HG02763 (cell line): ENCODE data around the gene MYCBP2.
"Not testable (repeated sequence)": the region's sequence is repeated elsewhere in the genome, so short reads cannot be mapped to it uniquely, and the experiment has no call there.

Source experiments
- ATAC-seq: cut with Tn5 transposase; IDR thresholded peaks from one replicate; pipeline ENCODE4 v1.9.1; 2021; ENCODE audit warnings: mild to moderate bottlenecking, moderate library complexity; ENCODE audit not compliant: unreplicated experiment

MYCBP2 gene

DNA sequence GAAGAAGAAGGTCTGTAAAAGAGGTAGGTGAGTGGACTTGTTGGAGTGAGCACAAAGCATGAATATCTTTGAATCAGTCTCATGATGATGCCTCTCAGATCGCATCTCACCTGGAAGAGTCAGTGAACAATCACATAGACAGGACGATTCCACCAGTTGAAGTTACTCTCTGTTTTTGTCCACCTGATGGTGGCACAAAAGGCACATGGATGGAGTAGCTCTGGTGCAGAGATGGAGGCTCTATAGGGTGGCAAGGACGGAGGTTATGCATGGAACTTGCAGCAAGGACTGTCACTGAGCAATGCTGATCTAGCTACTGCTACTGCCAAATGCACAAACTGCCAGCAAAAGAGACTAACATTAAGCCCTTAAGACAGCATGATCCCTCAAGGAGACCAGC lies 10.3 kb upstream of the MYCBP2 start:
- no peak for ATAC-seq

DNA sequence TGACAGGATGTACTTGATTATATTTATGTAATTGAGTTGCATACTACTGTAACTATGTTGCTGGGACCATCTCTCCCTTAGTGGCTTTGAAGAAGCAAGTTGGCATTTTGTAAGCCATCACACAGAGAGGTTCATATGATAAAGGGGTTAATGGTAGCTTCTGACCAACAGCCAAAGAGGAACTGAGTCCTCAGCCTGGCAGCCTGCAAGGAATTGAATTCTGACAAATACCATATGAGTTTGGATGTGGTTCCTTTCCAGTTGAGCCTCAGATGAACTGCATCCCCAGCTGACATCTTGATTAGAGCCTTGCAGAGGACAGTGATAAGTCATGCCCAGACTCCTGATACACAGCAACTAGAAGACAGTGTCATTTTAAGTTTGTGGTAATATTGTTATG lies 8.6 kb upstream of the MYCBP2 start:
- ATAC-seq, result no peak

DNA sequence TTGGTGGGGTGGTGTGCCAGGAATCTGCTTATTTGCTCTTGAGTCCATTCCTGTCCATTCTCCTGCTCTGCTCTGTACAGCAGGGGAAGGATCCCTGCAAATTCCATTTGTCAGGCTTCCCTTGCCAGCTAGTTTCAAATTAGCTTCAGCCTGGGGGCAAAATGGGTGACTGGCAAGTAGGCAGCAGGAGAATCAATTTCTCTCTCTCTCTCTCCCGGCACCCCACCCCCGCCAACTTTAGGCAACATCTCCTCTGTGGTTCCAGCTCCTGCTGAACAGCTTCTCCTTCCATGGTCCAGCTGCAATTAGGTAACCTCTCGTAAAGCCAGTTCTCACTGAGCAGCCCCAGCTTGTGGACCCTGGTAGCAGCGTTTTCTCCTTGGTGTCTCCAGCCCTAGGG lies 6.7 kb upstream of the MYCBP2 start:
- ATAC-seq, result no peak

DNA sequence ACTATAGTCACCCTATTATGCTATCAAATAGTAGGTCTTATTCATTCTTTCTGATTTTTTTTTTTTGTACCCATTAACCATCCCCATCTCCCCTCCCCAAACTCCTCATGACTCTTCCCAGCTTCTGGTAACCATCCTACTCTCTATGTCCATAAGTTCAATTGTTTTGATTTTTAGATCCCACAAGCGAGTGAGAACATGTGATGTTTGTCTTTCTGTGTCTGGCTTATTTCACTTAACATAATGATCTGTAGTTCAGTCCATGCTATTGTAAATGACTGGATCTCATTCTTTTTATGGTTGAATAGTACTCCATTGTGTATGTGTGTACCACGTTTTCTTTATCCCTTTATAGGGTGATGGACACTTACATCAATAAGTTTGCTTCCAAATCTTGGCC lies 4.5 kb upstream of the MYCBP2 start:
- ATAC-seq, result no peak

DNA sequence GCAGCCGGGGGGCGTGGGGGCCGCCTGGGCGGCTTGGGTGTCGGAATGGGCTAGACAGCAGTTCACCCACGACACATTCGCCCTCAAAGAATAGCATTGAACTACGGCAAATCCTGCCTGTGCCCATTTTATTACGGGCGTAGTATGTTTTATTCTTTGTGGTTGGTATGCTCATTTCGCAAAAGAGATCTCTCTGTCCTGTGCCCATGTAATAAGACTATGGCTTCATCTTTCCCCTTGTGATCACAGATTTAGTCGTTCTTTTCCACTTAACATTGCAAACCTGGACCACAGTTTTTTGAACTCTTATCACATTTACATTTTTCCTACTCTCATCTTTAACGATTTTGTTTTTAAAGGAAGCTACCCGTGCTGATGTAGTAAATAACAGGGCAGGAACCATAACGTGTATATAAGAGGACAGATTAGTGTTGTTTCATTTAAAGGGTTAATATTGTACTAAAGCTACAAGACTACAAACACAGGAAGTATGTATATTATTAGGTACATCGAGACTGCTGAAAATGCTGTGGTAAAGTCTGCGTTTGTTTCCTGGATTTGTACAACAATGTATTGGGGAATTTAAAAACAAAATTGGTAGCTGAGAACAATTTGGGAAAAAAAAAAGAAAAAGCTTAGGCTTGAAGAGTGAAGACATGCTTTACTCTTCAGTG lies 3.2 kb upstream of the MYCBP2 start:
- no peak for ATAC-seq

DNA sequence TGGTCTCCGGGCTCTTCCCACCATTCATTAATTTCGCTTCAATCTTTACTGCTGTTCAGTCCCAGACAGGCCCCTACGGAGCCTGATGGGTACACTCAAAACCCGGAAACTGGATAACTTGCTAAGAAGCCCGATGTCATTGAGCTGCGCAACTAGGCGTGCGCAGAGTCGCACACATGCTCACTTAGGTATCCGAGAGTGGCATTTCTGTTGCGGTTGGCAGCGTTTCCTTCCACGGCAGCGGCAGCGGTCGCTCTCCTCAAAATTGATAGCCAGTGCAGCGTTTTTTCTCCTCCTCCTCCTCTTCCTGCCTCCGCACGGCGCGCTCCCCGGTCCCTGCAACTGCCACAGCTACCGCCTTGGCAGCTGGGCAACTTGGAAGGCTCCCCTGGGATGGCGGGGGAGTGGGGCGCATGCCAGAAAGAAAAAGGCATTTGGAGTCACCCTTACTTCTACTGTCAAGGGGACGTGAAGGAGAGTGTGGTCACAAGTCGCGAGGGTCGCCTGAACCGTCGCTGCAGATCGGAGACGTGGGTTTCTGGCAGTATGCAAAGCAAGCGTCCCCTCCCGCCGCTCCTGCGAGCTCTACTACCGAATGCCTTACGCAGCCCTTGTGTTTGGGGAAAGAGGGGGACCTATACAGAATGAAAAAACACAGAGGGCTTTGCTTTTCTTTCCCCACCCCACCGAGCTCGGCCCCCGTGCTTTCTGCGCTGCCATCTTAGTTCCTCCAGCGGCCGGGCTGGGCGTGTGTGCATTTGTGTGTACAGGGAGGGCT lies 2.4 kb upstream of the MYCBP2 start:
- ATAC-seq, result peak; percentile 58

DNA sequence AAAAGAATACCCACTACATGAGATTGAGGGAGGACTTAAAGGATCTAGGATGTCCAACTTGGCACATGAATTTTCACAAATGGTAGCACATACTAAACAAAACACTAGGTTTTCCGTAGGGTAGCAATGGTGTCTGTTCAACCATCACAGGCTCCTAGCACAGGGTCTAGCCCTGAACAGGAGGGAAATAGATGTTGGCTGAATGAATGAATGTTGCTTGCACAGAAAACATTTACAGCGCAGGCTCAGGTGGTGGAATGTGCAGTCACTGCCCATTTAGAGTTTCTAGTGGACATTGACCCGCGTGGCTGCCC lies 1.9 kb upstream of the MYCBP2 start:
- ATAC-seq, result peak; percentile 5

DNA sequence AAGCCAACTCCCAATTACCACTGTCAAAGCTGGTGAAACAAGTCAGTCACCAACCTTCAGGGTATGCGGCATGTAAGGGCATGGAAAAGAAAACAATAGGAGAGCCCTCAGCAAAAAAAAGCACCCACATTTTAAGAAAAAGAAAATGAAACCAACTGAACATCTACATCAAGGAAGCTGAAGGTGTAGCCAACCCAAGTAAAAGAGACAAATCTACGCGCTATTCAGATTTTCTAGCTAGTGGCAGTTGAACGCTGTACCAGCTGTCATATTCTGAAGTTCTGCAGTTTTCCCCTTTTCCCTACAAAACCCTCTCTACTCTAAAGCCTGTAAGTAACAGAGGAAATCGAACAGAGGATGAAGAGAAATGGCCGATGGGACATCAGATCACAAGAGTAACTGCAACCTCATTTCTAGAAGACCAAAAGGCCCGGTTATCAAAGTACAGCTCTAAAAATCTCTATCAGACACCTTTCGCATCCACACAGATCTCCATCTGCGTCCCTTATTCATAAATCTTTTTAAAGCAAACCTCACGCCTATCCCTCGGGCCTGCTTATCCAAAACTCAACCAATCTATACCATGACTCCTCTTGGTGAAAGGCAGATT lies 1.4 kb downstream of the MYCBP2 start:
- no peak for ATAC-seq

DNA sequence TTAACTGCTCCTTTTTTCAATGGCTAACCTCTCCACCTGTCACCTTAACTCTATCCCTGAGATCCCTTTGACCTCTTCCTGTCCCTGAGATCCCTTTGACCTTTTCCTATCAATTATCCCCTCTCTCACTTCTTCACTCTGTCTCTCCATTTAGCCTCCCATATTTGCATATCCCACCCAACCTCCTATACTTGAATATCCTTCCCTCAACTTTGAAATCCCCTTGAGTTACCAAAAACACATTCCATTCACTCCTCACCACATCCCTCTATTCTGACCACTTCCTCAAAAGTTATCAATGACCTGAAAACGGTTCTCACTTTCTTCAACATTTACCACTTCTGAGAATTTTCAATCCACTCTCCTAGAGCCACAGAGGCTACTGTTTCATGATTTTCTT lies 3.0 kb downstream of the MYCBP2 start:
- ATAC-seq, result no peak

DNA sequence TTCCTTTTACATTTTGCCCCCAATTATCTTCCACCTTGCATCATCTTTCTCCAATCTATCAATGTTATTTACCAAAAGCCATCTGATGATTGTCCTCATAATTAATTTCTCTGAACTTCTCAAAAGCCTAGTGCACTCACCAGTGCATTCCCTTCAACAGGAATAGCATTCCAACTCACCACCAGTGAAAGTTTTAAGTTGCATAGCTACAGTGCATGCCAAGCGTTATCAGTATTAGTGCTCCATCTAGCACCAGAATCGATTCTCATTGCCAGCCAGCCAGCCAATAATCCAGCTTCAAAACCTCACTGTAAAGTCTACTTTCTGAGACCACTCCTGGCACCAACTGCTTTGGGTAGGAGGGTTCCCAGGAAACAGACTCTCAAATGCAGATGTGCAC lies 7.4 kb downstream of the MYCBP2 start:
- ATAC-seq, result no peak

DNA sequence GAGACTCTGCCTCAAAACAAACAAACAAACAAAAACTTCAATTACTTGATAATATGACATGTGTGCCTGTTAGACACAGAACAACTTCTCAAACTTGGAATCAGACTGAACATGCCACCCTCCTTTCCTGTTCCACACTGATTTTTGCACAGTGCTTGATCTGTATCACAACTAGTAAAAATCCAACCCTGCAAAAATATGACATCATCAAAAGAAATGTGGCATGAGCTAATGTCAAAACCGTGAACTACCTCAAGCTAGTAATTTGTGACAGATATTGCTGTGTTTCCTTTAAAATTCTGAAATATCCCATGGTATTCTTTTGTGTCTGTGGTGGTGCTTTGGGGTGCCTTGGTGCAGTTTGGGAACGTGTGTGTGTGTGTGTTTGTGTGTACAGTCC lies 8.2 kb downstream of the MYCBP2 start:
- ATAC-seq, result no peak

DNA sequence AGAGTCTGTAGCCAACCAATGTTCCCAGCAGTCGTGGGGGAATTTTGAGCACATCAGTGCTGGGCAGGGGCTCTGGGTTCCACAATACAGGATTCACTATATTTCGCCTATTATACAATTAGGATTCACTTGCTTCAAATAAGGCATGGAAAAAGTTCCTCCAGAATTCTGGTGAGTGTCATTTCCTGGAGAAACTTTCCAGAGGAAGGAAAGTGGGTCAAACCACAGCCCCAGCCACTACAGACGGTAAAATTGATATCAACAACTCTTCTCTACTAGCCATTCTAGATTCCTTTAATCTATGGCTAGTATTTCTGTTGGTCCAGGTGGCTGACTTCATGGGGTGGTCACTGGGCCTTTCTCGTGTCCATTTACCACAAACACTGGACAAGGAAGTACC lies 10.5 kb downstream of the MYCBP2 start:
- no peak for ATAC-seq

DNA sequence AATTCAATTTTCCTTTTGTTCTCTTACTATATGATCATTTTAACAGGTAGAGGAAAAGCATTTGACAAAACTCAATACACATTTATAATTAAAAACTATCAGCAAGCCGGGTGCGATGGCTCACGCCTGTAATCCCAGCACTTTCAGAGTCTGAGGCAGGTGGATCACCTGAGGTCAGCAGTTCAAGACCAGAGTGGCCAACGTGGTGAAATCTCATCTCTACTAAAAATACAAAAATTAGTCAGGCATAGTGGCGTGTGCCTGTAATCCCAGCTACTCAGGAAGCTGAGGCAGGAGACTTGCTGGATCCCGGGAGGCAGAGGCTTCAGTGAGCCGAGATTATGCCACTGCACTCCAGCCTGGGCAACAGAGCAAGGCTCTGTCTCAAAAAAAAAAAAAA lies 11.4 kb downstream of the MYCBP2 start:
- not testable (repeated sequence) for ATAC-seq

DNA sequence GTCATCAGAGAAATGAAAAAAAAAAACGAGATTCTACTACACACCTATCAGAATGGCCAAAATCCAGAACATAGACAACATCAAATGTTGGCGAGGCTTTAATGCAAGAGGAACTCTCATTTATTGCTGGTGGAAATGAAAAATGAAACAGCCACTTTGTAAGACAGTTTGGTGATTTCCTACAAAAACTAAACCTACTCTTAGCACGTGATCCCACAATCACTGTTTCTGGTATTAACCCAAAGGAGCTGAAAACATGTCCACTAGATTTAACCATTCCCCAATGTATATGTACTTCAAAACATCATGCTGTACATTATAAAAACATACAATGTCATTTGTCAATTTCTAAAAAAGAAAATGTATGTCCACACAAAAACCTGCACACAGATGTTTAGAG lies 13.0 kb downstream of the MYCBP2 start:
- ATAC-seq, result no peak

DNA sequence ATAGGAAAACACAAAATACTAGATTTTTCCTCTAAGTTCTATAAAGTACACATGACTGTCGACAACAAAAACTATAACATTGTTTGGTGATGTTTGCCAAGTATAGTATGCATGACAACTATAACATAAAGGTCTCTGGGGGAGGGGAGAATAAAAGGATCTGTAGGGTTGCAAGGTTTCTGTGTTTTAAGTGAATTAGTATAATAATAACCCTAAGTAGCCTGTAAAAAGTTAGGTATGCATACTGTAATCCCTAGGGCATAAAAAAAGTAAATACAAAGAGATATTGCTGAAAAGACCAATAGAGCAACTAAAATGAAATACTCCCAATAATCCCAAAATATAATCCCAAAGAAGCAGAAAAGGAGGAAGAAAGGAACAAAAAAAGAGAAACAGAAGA lies 14.6 kb downstream of the MYCBP2 start:
- ATAC-seq, result no peak

DNA sequence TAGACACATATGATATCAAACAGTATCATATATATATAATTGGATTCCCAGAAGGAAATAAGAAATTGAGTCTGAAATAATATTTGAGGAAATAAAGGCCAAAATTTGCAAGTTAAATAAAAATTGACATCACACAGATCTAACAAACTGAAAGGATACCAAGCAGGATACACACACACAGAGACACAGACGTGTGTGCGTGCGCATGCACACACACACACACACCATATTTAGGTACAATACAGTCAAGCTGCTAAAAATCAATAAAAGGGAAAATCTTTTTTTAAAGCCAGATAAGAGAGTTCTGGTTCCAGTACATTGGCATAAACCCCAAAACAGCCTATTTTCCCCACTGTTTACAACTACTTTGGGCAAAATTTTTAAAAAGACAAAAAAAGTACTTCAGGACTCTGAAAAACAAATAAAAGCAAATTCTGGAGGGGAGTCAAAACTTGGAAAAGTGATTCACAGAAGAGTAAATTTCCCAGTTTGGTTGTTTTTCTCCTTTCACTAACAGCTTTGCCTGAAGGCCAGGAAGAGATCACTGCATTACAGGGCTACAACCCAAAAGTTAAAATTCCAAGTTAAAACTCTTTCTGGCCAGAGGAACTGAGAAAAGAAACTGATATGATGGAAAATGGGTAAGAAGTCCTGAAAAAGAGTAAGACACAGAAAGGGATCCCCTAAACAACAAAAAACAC lies 16.2 kb downstream of the MYCBP2 start:
- ATAC-seq, result no peak

DNA sequence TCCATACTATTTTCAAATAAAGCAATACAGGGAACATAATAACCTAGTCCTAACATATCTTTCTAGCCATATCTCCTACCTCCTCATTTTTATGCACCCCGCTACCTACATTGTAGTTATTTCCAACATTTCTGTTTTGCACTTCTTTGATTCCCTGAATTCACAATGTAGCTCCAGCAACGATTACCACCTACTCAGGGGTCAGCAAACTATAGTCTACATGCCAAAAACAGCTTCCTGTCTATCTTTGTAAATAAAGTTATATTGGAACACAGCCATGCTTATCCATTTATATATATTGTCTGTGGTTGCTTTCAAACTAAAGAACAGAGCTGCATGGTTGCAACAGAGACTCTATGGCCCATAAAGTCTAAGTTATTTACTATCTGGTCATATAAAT lies 16.7 kb downstream of the MYCBP2 start:
- no peak for ATAC-seq

DNA sequence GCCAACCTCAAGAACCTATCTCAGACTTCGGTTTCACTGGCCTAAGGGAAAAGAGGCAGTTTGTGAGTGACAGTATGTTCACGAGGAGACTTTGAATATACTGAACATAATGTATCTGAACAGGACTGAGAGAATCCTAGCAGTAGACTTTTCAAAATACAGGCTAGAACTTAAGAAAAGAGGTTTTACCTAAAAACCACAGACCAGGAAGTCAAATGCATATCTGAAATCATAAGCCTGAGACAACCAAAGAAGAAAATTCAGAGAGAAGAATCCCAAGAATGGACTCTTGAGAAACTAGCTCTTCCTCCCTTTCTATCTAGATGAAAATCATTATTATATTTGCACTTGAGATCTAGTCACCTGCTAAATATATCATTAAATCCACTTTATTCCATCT lies 17.6 kb downstream of the MYCBP2 start:
- no peak for ATAC-seq

DNA sequence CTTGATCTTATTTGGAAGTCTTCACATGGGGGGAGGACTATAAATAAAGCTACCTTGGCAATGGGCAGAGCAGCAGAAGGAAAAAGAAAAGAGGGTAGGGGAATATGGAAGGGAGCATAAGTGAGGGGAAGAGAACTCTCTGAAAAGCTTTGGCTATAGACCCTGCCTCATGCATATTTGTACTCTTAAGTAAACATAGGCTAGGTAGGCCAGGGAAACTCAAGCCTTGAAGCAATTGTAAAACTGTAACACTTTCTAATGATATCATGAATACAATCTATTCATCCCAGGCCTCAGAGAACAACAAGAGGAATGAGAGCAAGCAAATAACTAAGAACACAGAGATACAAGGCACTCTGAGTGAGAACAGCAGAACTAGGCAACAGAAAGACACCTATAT lies 20.4 kb downstream of the MYCBP2 start:
- no peak for ATAC-seq

DNA sequence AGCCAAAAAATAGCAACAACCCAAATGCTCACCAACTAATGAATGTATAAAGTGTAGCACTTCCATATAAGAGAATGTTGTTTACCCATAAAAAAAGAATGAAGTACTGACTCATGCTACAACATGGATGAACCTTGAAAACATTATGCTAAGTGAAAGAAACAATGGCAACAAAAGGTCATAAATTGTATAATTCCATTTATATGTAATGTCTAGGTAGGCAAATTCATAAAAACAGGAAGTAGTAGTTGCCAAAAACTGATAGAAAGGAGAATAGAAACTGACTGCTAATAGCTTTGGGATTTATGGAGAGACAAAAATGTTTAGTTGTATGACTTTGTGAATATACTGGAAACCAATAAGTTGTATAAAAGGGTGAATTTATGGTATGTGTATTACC lies 21.6 kb downstream of the MYCBP2 start:
- no peak for ATAC-seq

DNA sequence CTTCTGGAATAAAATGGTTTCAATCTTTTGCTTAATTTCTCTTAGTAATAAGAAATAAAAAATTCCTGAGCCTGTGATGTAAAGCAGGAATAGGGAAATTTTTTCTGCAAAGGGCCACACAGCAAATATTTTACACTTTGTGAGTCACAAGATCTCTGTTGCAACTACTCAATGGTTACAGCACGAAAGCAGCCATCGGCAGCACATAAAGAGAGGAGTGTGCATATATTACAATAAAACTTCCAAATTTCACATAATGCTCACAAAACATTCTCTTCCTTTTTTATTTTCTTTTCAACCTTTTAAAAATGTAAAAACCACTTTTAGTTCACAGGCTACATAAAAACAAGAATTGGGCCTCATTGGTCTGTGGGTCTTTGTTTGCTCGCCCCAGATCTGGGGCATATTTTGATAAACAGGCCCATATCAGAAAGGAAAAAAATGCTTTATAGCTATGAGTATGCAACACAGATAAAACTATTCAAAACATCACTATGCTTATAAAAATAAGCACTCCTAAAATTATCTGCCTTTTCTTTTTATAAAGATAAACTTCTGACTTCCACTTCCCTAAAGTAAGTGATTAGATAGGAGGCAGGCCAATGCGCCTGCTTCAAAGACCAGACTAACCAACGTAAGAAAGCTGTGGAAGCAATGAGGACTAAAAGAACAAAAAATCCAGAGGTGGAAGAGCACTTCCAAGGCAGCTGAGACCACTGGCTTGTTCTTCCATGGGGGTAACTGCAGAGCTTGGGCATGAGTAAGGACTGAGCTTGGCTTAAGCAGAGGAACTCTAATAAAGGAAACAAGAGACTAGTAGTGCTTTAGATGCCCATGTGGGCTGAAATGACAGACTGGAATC lies 26.5 kb downstream of the MYCBP2 start:
- ATAC-seq, result no peak
